Measurements from ENCODE around the gene SEH1L.
A peak's percentile ranks its signal among the peaks of the same experiment; 100 is the strongest.

Gene SEH1L

DNA sequence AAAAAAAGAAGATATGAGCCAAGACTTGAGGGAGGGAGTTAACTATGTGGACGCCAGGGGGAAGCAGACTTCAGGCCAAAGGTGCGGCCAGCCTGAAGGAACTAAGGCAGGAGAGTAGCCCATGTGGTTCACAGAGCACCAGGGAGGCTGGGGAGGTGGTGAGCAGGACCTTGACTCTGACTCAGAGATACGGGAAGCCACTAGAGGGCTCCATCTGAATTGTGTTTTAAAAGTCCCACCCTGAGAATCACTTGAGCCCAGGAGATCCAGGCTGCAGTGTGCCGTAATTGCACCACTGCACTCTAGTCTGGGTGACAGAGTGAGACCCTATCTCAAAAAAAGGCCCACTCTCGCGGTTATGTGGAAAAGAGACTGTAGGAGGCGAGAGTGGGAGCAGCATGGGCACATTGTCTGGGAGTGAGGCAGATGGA is 55.7 kb downstream of the SEH1L start:
- Histone ChIP-seq H3K36me3 (replicated peaks; ENCODE audit: insufficient read depth, low read length) (peaks cover 7% of the 10 kb centered on the region; the same call in 1 of the 2 replicates), H3K79me2 (ENCODE audit: low read length) (peaks cover 86% of the 10 kb centered on the region)

DNA sequence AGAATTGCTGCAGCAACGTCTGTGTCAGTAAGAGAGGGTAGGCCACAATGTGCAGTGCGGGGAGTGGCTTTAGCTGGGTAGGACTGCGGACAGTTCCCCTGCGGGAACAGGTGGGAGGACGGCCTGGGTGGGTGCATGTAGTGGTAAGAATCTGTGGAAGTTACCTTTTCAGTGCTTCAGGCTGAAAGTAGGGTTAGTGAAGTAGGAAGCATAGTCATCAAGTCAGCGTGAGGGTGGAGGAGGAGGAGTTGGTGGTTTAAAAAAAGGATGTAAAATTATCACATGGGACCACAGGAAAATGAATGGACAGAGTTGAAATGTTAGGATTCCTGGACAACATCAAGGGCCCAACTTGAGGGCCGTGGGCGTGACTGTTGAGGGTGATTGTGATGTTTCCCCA is 56.6 kb downstream of the SEH1L start:
- Histone ChIP-seq H2AFZ (ENCODE audit: low read length) (no peak overlapping the region), H3K9me3 (replicated peaks; ENCODE audit: insufficient read depth, low read length) (no peaks in the 10 kb centered on the region), H4K20me1 (ENCODE audit: insufficient read depth, low read length) (peaks cover 4% of the 10 kb centered on the region; the same call in 1 of the 2 replicates), H3K79me2 (ENCODE audit: low read length) (peaks cover 82% of the 10 kb centered on the region), H3K9me2 (replicated peaks; ENCODE audit: insufficient read depth, low read length) (no peaks in the 10 kb centered on the region), H3K27me3 (replicated peaks; ENCODE audit: insufficient read depth, low read length) (no peaks in the 10 kb centered on the region), H3K27ac (ENCODE audit: low read length) (no peak overlapping the region), H3K9ac (ENCODE audit: low read length) (no peak overlapping the region), H3K4me1 (ENCODE audit: low read length) (no peaks in the 10 kb centered on the region), H3K36me3 (replicated peaks; ENCODE audit: insufficient read depth, low read length) (peaks cover 7% of the 10 kb centered on the region; the same call in 1 of the 2 replicates), H3K4me2 (ENCODE audit: low read depth, low read length) (no peak overlapping the region), H3K4me3 (ENCODE audit: low read length) (no peak overlapping the region), H3F3A (ENCODE audit: insufficient read depth, low read length) (no peaks in the 10 kb centered on the region)
- TF ChIP-seq EZH2 (optimal IDR thresholded peaks at IDR 0.05; ENCODE audit: low read depth, low read length) = no peak
- TF ChIP-seq, protein P1, sequence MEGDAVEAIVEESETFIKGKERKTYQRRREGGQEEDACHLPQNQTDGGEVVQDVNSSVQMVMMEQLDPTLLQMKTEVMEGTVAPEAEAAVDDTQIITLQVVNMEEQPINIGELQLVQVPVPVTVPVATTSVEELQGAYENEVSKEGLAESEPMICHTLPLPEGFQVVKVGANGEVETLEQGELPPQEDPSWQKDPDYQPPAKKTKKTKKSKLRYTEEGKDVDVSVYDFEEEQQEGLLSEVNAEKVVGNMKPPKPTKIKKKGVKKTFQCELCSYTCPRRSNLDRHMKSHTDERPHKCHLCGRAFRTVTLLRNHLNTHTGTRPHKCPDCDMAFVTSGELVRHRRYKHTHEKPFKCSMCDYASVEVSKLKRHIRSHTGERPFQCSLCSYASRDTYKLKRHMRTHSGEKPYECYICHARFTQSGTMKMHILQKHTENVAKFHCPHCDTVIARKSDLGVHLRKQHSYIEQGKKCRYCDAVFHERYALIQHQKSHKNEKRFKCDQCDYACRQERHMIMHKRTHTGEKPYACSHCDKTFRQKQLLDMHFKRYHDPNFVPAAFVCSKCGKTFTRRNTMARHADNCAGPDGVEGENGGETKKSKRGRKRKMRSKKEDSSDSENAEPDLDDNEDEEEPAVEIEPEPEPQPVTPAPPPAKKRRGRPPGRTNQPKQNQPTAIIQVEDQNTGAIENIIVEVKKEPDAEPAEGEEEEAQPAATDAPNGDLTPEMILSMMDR (IDR thresholded peaks at IDR 0.05; ENCODE audit: low read length) = no peak
- no peak for TF ChIP-seq EZH2phosphoT487 (IDR thresholded peaks at IDR 0.05; ENCODE audit: low read length)
- DNase-seq = no peak

More for the DNA sequence above, 55.7 kb downstream of the SEH1L start:
- TF ChIP-seq EZH2 (optimal IDR thresholded peaks at IDR 0.05; ENCODE audit: low read depth, low read length) = no peak
- TF ChIP-seq, protein P1 (IDR thresholded peaks at IDR 0.05; ENCODE audit: low read length) = peak; percentile 33
- TF ChIP-seq EZH2phosphoT487 (IDR thresholded peaks at IDR 0.05; ENCODE audit: low read length) = no peak
- Histone ChIP-seq H3K9me2 (replicated peaks; ENCODE audit: insufficient read depth, low read length) (no peaks in the 10 kb centered on the region), H3K9ac (ENCODE audit: low read length) (no peak overlapping the region), H3K4me2 (ENCODE audit: low read depth, low read length) (no peak overlapping the region), H3K4me3 (ENCODE audit: low read length) (no peak overlapping the region), H3F3A (ENCODE audit: insufficient read depth, low read length) (no peaks in the 10 kb centered on the region), H2AFZ (ENCODE audit: low read length) (no peak overlapping the region), H3K9me3 (replicated peaks; ENCODE audit: insufficient read depth, low read length) (no peaks in the 10 kb centered on the region), H4K20me1 (ENCODE audit: insufficient read depth, low read length) (peaks cover 4% of the 10 kb centered on the region; the same call in 1 of the 2 replicates), H3K4me1 (ENCODE audit: low read length) (no peaks in the 10 kb centered on the region), H3K27ac (ENCODE audit: low read length) (no peak overlapping the region), H3K27me3 (replicated peaks; ENCODE audit: insufficient read depth, low read length) (no peaks in the 10 kb centered on the region)
- DNase-seq = peak; percentile 21

DNA sequence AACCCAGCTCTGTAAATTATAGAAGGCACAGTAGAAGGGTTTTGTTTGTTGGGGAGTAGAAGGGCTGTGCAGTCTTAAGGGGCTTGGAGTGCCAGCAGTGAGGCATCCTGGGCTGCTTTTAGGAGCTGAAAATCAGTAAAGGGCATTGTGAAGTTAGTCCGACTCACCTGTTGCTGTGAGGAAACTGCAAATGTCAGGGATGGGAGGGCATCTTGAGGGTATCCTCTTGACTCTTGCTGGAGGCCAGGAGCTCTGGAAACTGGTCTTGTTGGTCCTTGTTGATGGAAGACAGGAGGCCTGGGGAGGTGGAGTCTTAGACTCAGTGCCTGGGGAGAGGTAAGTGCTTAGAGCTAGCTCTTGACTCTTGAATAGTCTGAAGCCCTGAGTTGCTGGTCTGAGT is 57.5 kb downstream of the SEH1L start:
- no peaks in the 10 kb centered on the region for H3K4me1 ChIP-seq (ENCODE audit: low read length)
- peaks cover 4% of the 10 kb centered on the region; the same call in 1 of the 2 replicates for H4K20me1 ChIP-seq (ENCODE audit: insufficient read depth, low read length)
- TF ChIP-seq, protein P1 (IDR thresholded peaks at IDR 0.05; ENCODE audit: low read length) = no peak
- no peak for TF ChIP-seq EZH2phosphoT487 (IDR thresholded peaks at IDR 0.05; ENCODE audit: low read length)
- TF ChIP-seq EZH2 (optimal IDR thresholded peaks at IDR 0.05; ENCODE audit: low read depth, low read length) = no peak
- H3K4me3 ChIP-seq (ENCODE audit: low read length) = no peak overlapping the region
- H3K27ac ChIP-seq (ENCODE audit: low read length) = no peak overlapping the region
- H3K9me3 ChIP-seq (replicated peaks; ENCODE audit: insufficient read depth, low read length) = no peaks in the 10 kb centered on the region
- H3K9ac ChIP-seq (ENCODE audit: low read length) = no peak overlapping the region
- DNase-seq = no peak
- H3K4me2 ChIP-seq (ENCODE audit: low read depth, low read length) = no peak overlapping the region
- H3K9me2 ChIP-seq (replicated peaks; ENCODE audit: insufficient read depth, low read length) = no peaks in the 10 kb centered on the region
- H3K79me2 ChIP-seq (ENCODE audit: low read length) = peaks cover 75% of the 10 kb centered on the region
- no peaks in the 10 kb centered on the region for H3F3A ChIP-seq (ENCODE audit: insufficient read depth, low read length)
- H3K36me3 ChIP-seq (replicated peaks; ENCODE audit: insufficient read depth, low read length) = peaks cover 7% of the 10 kb centered on the region; the same call in 1 of the 2 replicates
- no peaks in the 10 kb centered on the region for H3K27me3 ChIP-seq (replicated peaks; ENCODE audit: insufficient read depth, low read length)
- no peak overlapping the region for H2AFZ ChIP-seq (ENCODE audit: low read length)
